SK-N-SH treated with all-trans-retinoic acid at 6 μM for 48 hours (cell line): ENCODE measurements around the gene YIPF1.

Source experiments
- ARNTL ChIP-seq: fragments of 450-650 bp; formaldehyde crosslinking; IDR thresholded peaks from 2 replicates; pipeline ENCODE4 v1.5.0; 2020; ENCODE audit warnings: low read depth, mild to moderate bottlenecking, moderate library complexity, borderline replicate concordance
- CREB5 ChIP-seq: fragments of 250-450 bp; sonication (Bioruptor Pico); IDR thresholded peaks from 2 replicates; pipeline ENCODE4 v1.5.1; 2020; ENCODE audit warnings: low read depth, mild to moderate bottlenecking, moderate library complexity
- ESRRG ChIP-seq: fragments of 250-450 bp; sonication (Bioruptor Pico); IDR thresholded peaks from 2 replicates; pipeline ENCODE4 v1.6.1; 2021; ENCODE audit warnings: mild to moderate bottlenecking
- OSR1 ChIP-seq: fragments of 250-450 bp; sonication (Bioruptor Pico); IDR thresholded peaks from 2 replicates; pipeline ENCODE4 v1.8.0; 2022; ENCODE audit warnings: moderate library complexity, mild to moderate bottlenecking, inconsistent platforms
- PATZ1 ChIP-seq: fragments of 250-450 bp; sonication (Bioruptor Pico); IDR thresholded peaks from 2 replicates; pipeline ENCODE4 v1.8.0; 2020; ENCODE audit warnings: mild to moderate bottlenecking, moderate library complexity, borderline replicate concordance
- RARB ChIP-seq: fragments of 250-450 bp; sonication (Bioruptor Pico); IDR thresholded peaks from 2 replicates; pipeline ENCODE4 v1.8.0; 2021; ENCODE audit warnings: mild to moderate bottlenecking, moderate library complexity
- SNAI2 ChIP-seq: fragments of 250-450 bp; sonication (Bioruptor Pico); IDR thresholded peaks from 2 replicates; pipeline ENCODE4 v1.5.0; 2020; ENCODE audit warnings: mild to moderate bottlenecking, moderate library complexity
- TOX ChIP-seq: fragments of 250-450 bp; sonication (Bioruptor Pico); IDR thresholded peaks from 2 replicates; pipeline ENCODE4 v1.8.0; 2021; ENCODE audit warnings: mild to moderate bottlenecking, moderate library complexity, borderline replicate concordance
- ZC3H10 ChIP-seq: fragments of 250-450 bp; sonication (Bioruptor Pico); IDR thresholded peaks from 2 replicates; pipeline ENCODE4 v1.5.1; 2021; ENCODE audit warnings: mild to moderate bottlenecking, moderate library complexity
- ZFP3 ChIP-seq: fragments of 250-450 bp; sonication (Bioruptor Pico); IDR thresholded peaks from 2 replicates; pipeline ENCODE4 v1.5.0; 2020; ENCODE audit warnings: mild to moderate bottlenecking, moderate library complexity
- ZFP30 ChIP-seq: fragments of 450-650 bp; formaldehyde crosslinking; IDR thresholded peaks from 2 replicates; pipeline ENCODE4 v1.5.0; 2022; ENCODE audit warnings: mild to moderate bottlenecking, moderate library complexity
- ZNF8 ChIP-seq: fragments of 450-650 bp; formaldehyde crosslinking; IDR thresholded peaks from 2 replicates; pipeline ENCODE4 v1.5.0; 2020; ENCODE audit warnings: mild to moderate bottlenecking, moderate library complexity
- TF ChIP-seq, protein P1 (sequence below): fragments of 250-450 bp; sonication (Bioruptor Pico); IDR thresholded peaks from 2 replicates; pipeline ENCODE4 v1.5.0; 2020; ENCODE audit warnings: mild to moderate bottlenecking, moderate library complexity
- TF ChIP-seq, protein P2 (sequence below): fragments of 250-450 bp; sonication (Bioruptor Pico); IDR thresholded peaks from 2 replicates; pipeline ENCODE4 v1.5.1; 2021; ENCODE audit warnings: mild to moderate bottlenecking, moderate library complexity

DNA sequence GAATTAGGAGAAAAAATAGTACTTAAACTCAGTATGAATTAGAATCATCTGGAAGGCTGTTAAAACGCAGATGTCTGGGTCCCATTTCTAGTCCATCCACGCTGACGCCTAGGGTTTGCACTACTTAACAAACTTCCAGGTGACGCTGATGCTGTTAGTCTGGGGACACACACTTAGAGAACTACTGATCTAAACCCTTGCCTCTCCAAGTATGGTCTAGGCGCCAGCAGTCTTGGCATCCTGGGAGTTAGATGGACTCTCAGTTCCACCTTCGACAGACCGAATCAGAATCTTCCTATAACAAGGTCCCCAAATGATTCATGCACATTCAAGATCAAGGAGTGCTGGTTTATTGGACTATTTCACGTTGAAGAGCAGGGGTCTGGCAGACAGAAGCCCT, 15.9 kb upstream of the YIPF1 start:
- TF ChIP-seq ZC3H10 (CRISPR knock-in tag) (no peak), ZFP30 (no peak), ESRRG (CRISPR knock-in tag) (no peak), ZNF8 (CRISPR knock-in tag) (no peak), PATZ1 (CRISPR knock-in tag) (no peak), ARNTL (no peak), OSR1 (CRISPR knock-in tag) (no peak), ZFP3 (CRISPR knock-in tag) (no peak), RARB (CRISPR knock-in tag) (no peak), TOX (CRISPR knock-in tag) (no peak), SNAI2 (CRISPR knock-in tag) (no peak), CREB5 (CRISPR knock-in tag) (no peak)
- TF ChIP-seq, protein P1, sequence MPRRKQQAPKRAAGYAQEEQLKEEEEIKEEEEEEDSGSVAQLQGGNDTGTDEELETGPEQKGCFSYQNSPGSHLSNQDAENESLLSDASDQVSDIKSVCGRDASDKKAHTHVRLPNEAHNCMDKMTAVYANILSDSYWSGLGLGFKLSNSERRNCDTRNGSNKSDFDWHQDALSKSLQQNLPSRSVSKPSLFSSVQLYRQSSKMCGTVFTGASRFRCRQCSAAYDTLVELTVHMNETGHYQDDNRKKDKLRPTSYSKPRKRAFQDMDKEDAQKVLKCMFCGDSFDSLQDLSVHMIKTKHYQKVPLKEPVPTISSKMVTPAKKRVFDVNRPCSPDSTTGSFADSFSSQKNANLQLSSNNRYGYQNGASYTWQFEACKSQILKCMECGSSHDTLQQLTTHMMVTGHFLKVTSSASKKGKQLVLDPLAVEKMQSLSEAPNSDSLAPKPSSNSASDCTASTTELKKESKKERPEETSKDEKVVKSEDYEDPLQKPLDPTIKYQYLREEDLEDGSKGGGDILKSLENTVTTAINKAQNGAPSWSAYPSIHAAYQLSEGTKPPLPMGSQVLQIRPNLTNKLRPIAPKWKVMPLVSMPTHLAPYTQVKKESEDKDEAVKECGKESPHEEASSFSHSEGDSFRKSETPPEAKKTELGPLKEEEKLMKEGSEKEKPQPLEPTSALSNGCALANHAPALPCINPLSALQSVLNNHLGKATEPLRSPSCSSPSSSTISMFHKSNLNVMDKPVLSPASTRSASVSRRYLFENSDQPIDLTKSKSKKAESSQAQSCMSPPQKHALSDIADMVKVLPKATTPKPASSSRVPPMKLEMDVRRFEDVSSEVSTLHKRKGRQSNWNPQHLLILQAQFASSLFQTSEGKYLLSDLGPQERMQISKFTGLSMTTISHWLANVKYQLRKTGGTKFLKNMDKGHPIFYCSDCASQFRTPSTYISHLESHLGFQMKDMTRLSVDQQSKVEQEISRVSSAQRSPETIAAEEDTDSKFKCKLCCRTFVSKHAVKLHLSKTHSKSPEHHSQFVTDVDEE (CRISPR knock-in tag): no peak
- TF ChIP-seq, protein P2, sequence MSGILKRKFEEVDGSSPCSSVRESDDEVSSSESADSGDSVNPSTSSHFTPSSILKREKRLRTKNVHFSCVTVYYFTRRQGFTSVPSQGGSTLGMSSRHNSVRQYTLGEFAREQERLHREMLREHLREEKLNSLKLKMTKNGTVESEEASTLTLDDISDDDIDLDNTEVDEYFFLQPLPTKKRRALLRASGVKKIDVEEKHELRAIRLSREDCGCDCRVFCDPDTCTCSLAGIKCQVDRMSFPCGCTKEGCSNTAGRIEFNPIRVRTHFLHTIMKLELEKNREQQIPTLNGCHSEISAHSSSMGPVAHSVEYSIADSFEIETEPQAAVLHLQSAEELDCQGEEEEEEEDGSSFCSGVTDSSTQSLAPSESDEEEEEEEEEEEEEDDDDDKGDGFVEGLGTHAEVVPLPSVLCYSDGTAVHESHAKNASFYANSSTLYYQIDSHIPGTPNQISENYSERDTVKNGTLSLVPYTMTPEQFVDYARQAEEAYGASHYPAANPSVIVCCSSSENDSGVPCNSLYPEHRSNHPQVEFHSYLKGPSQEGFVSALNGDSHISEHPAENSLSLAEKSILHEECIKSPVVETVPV (CRISPR knock-in tag): no peak
